HCT116 (cell line): ENCODE data around the gene PPP1R3C. TPM values are rescaled to one million over a fixed set of nuclear protein-coding genes. Genes with fewer than 3 reads are reported as not detected.

Experiments used
- ATAC-seq: fragments of 200-7000 bp; cut with Tn5 transposase; 2 replicates; pipeline ENCODE4 v1.9.1; 2020; ENCODE audit warnings: mild to moderate bottlenecking, moderate library complexity
- BruUV-seq: library from RNA; stranded (reverse); fragments of 400-500 nt; replicated peaks from 2 replicates; lab custom pipeline; 2021; lab: Mats Ljungman, UMichigan
- CTCF ChIA-PET: fragments of 300-600 bp; sonication (Branson Sonifier 250); formaldehyde crosslinking; loops from one replicate; lab custom pipeline; 2021; ENCODE audit warnings: antibody characterized with exemption; lab: Charles Lee
- POLR2A ChIA-PET: fragments of 300-600, 350-600 bp; sonication (Branson Sonifier 250); formaldehyde crosslinking; loops from one replicate; lab custom pipeline; 2021; ENCODE audit warnings: antibody characterized with exemption; lab: Charles Lee
- RAD21 ChIA-PET, 2 experiments: fragments of 300-600 bp; sonication (Branson Sonifier 250); formaldehyde crosslinking; loops; one replicate each; lab custom pipeline; 2023; ENCODE audit warnings: low total read pairs in 2 of 2; ENCODE audit not compliant: uncharacterized antibody in 2 of 2, unreplicated experiment in 2 of 2, low non-redundant PET in 1 of 2; lab: Charles Lee
- DNase-seq: peaks from one replicate; pipeline ENCODE4 v3.0.0-alpha.2; 2010; ENCODE audit warnings: low read depth, low spot score
- H2AFZ ChIP-seq: fragments of 200-600 bp; shearing (Covaris generic), sonication (generic); 2 replicates; pipeline ENCODE4 v1.6.1; 2017; ENCODE audit warnings: low read depth, mixed run types, mixed read lengths, antibody characterized with exemption, low read length; ENCODE audit not compliant: poor library complexity, severe bottlenecking
- H3K27ac ChIP-seq: 2 replicates; pipeline ENCODE4 v1.5.1; 2012; ENCODE audit warnings: low read depth, low read length
- H3K27me3 ChIP-seq: fragments of 200-600 bp; sonication (generic); 2 replicates; pipeline ENCODE4 v1.6.1; 2016; ENCODE audit warnings: mixed run types, low read length, mixed read lengths; ENCODE audit not compliant: insufficient read depth
- H3K36me3 ChIP-seq, 2 experiments: fragments of 200-500 bp in 1 of 2; fragments of 200-600 bp in 1 of 2; sonication (Bioruptor generic) in 1 of 2; sonication (generic) in 1 of 2; 2 replicates each; pipeline versions ENCODE4 v1.5.1 to v1.6.1; 2014 to 2016; ENCODE audit warnings: low read length in 2 of 2, inconsistent platforms in 1 of 2, mixed read lengths in 1 of 2, mixed run types in 1 of 2; ENCODE audit not compliant: insufficient read depth in 2 of 2, control insufficient read depth in 1 of 2
- H3K4me1 ChIP-seq, 2 experiments: fragments of 200-600 bp in 1 of 2; sonication (generic) in 1 of 2; 2 replicates each; pipeline versions ENCODE4 v1.5.1 to v1.6.1; 2012 to 2017; ENCODE audit warnings: low read length in 2 of 2, inconsistent platforms in 1 of 2, mild to moderate bottlenecking in 1 of 2, mixed read lengths in 1 of 2, mixed run types in 1 of 2, moderate library complexity in 1 of 2; ENCODE audit not compliant: insufficient read depth in 2 of 2, control insufficient read depth in 1 of 2
- H3K4me2 ChIP-seq: fragments of 200-600 bp; sonication (generic); 2 replicates; pipeline ENCODE4 v1.6.1; 2017; ENCODE audit warnings: mixed run types, low read length, mixed read lengths
- H3K4me3 ChIP-seq, 2 experiments: fragments of 200-600 bp in 1 of 2; sonication (generic) in 1 of 2; replicated peaks in 1 of 2; 2 replicates each; pipeline ENCODE4 v1.5.1; 2011 to 2016; ENCODE audit warnings: low read length in 2 of 2, control low read depth in 1 of 2, low read depth in 1 of 2, mild to moderate bottlenecking in 1 of 2, mixed read lengths in 1 of 2, mixed run types in 1 of 2
- H3K79me2 ChIP-seq: fragments of 200-600 bp; sonication (generic); 2 replicates; pipeline ENCODE4 v1.6.1; 2017; ENCODE audit warnings: mild to moderate bottlenecking, mixed run types, low read length, moderate library complexity, mixed read lengths; ENCODE audit not compliant: insufficient read depth
- H3K9ac ChIP-seq: fragments of 200-600 bp; sonication (generic); 2 replicates; pipeline ENCODE4 v1.6.1; 2016; ENCODE audit warnings: low read length, mixed read lengths
- H3K9me2 ChIP-seq: fragments of 200-600 bp; sonication (generic), shearing (Covaris generic); 2 replicates; pipeline ENCODE4 v1.6.1; 2017; ENCODE audit warnings: mixed run types, mild to moderate bottlenecking, moderate library complexity; ENCODE audit not compliant: insufficient read depth
- H3K9me3 ChIP-seq, 2 experiments: fragments of 200-500 bp in 1 of 2; fragments of 200-600 bp in 1 of 2; sonication (Bioruptor generic) in 1 of 2; sonication (generic) in 1 of 2; 2 replicates each; pipeline ENCODE4 v1.6.1; 2014 to 2017; ENCODE audit warnings: low read length in 2 of 2, mixed read lengths in 2 of 2, inconsistent platforms in 1 of 2, low read depth in 1 of 2, mild to moderate bottlenecking in 1 of 2, mixed run types in 1 of 2, moderate library complexity in 1 of 2; ENCODE audit not compliant: control insufficient read depth in 1 of 2, insufficient read depth in 1 of 2
- H4K20me1 ChIP-seq: fragments of 200-600 bp; sonication (generic), shearing (Covaris generic); 2 replicates; pipeline ENCODE4 v1.6.1; 2017; ENCODE audit warnings: mixed run types, mild to moderate bottlenecking, moderate library complexity; ENCODE audit not compliant: insufficient read depth
- CTCF ChIP-seq, 3 experiments: fragments of 200-600 bp in 1 of 3; sonication (generic) in 1 of 3; IDR thresholded peaks in 2 of 3; conservative IDR thresholded peaks in 1 of 3; 2 replicates each; pipeline ENCODE4 v1.5.1; 2012 to 2017; ENCODE audit warnings: low read depth in 2 of 3, low read length in 2 of 3, antibody characterized with exemption in 1 of 3, borderline replicate concordance in 1 of 3, control low read depth in 1 of 3, mild to moderate bottlenecking in 1 of 3, mixed read lengths in 1 of 3, mixed run types in 1 of 3, moderate library complexity in 1 of 3; ENCODE audit not compliant: insufficient read depth in 1 of 3
- POLR2A ChIP-seq: IDR thresholded peaks from 2 replicates; pipeline ENCODE4 v1.7.0; 2011; ENCODE audit warnings: borderline replicate concordance; ENCODE audit not compliant: insufficient read depth, insufficient read length; ENCODE audit errors: extremely low read depth
- POLR2AphosphoS5 ChIP-seq: IDR thresholded peaks from 2 replicates; pipeline ENCODE4 v1.6.1; 2011; ENCODE audit warnings: mild to moderate bottlenecking, low read depth, low read length, moderate library complexity
- RAD21 ChIP-seq: IDR thresholded peaks from 2 replicates; pipeline ENCODE4 v1.6.1; 2012; ENCODE audit warnings: low read depth, mild to moderate bottlenecking
- REST ChIP-seq: IDR thresholded peaks from 2 replicates; pipeline ENCODE4 v1.6.1; 2012; ENCODE audit warnings: low read depth
- SRF ChIP-seq: IDR thresholded peaks from 2 replicates; pipeline ENCODE4 v1.6.1; 2012; ENCODE audit warnings: low read depth
- ZNF274 ChIP-seq: fragments of 200-500 bp; sonication (Bioruptor generic); IDR thresholded peaks from 2 replicates; pipeline ENCODE4 v1.6.1; 2014; ENCODE audit warnings: mild to moderate bottlenecking, low read depth, low read length, inconsistent platforms
- intact Hi-C: fragments of 100-400 bp; cut with micrococcal nuclease; formaldehyde crosslinking; loops from 2 replicates; pipeline ENCODE4 v1.10.0; 2022
- total RNA-seq: library from RNA; stranded (reverse); gene quantifications from one replicate; pipeline ENCODE4 v1.2.1, GENCODE V29; 2021; ENCODE audit not compliant: unreplicated experiment

PPP1R3C gene
- total RNA-seq, 1 experiment from 2014 or later: 0.20 TPM

- no peak overlapping the region for H3K27ac ChIP-seq
- no TSS peak for BruUV-seq
- RAD21 ChIA-PET: no interaction called here
- no peak overlapping the region for H2AFZ ChIP-seq
- TF ChIP-seq SRF (no peak), POLR2AphosphoS5 (no peak), RAD21 (no peak), CTCF (IDR thresholded peaks at IDR 0.05 in 2 of 3, conservative IDR thresholded peaks at IDR 0.05 in 1 of 3; ENCODE audit: borderline replicate concordance in 1 of 3, insufficient read depth in 1 of 3, low read depth in 2 of 3, low read length in 2 of 3) (no peak), ZNF274 (no peak), POLR2A (no peak), REST (no peak)
- H3K79me2 ChIP-seq: no peaks in the 10 kb centered on the region
- POLR2A ChIA-PET: no interaction called here
- no peaks in the 10 kb centered on the region for H3K27me3 ChIP-seq
- intact Hi-C loops: no loop called here
- H3K9me2 ChIP-seq: no peaks in the 10 kb centered on the region
- ATAC-seq (no peak), DNase-seq (no peak)
- CTCF ChIA-PET: no interaction called here
- no peak overlapping the region for H3K9ac ChIP-seq
- no peaks in the 10 kb centered on the region for H4K20me1 ChIP-seq
- H3K4me1 ChIP-seq: peaks cover 9 to 14% of the 10 kb centered on the region in 2 experiments; a peak in 3 of 4 replicates
- H3K9me3 ChIP-seq: no peaks in the 10 kb centered on the region
- no peaks in the 10 kb centered on the region for H3K36me3 ChIP-seq
- no peak overlapping the region for H3K4me2 ChIP-seq
- no peak overlapping the region for H3K4me3 ChIP-seq
Observed at GRCh38 chr10:91589015-91589657, 43.7 kb downstream of the PPP1R3C start.
